GM12873 (cell line): Measurements from ENCODE around the gene TMC3.

Source experiments
- TF ChIP-seq, protein P1 (sequence below): IDR thresholded peaks from 2 replicates; pipeline ENCODE4 v1.5.1; 2012; ENCODE audit warnings: low read depth, mild to moderate bottlenecking, moderate library complexity, low read length, control low read depth; ENCODE audit not compliant: insufficient read depth; ENCODE audit errors: missing control alignments

TMC3 gene

DNA sequence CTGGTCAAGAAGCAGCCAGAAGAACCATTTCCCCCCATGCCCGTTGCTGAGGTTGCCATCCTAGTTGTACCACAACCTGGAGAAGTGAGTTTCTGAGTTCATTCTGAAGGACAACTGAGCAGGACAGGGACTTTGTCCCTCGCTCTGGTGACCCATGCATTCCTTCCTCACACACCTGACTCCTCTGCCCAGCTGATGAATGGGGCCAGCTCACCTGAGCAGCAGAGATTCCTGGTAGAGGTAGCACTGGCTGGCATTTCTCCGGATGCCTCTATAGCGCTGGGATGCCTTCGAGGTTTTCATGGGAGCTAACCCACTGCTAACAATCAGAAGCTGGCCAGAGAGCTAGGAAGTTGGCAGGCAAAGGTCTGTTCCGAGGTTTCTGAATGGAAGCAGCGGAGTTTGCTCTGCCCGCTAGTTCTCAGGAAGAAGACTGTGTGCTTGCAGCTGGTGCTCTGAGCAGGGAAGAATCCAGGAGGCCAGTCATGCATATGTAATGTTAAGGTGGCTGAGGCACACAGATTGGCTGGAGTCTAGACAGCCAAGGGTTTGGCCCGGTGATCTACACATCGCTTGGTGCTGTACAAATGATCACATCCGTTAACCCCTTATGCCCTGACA lies at the start of gene TMC3:
Gene TMC3 (minus strand): TSS at position 439 of the 621 bp plus-strand sequence. CDS start 136 bp downstream, at position 303.
- TF ChIP-seq, protein P1, sequence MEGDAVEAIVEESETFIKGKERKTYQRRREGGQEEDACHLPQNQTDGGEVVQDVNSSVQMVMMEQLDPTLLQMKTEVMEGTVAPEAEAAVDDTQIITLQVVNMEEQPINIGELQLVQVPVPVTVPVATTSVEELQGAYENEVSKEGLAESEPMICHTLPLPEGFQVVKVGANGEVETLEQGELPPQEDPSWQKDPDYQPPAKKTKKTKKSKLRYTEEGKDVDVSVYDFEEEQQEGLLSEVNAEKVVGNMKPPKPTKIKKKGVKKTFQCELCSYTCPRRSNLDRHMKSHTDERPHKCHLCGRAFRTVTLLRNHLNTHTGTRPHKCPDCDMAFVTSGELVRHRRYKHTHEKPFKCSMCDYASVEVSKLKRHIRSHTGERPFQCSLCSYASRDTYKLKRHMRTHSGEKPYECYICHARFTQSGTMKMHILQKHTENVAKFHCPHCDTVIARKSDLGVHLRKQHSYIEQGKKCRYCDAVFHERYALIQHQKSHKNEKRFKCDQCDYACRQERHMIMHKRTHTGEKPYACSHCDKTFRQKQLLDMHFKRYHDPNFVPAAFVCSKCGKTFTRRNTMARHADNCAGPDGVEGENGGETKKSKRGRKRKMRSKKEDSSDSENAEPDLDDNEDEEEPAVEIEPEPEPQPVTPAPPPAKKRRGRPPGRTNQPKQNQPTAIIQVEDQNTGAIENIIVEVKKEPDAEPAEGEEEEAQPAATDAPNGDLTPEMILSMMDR = no peak

DNA sequence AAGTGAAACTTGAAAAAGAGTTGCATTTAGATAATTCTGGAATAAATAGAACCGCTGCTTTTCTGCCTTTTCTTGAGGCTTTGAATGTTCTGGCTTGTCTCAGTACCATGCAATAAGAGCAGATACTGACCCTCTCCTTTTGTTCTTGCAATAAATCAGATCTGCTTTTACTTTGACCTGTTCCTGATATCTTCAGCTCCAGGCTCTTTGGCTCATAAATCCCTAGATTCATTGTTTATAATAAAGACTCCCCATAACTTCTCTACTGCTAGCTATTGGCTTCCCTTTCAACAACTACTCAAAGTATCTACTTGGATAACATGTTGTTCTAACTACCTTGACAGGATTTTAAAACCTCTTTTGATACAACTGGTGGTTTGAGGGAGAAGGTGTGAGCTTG lies 47.4 kb upstream of the TMC3 start:
- TF ChIP-seq, protein P1 = no peak

DNA sequence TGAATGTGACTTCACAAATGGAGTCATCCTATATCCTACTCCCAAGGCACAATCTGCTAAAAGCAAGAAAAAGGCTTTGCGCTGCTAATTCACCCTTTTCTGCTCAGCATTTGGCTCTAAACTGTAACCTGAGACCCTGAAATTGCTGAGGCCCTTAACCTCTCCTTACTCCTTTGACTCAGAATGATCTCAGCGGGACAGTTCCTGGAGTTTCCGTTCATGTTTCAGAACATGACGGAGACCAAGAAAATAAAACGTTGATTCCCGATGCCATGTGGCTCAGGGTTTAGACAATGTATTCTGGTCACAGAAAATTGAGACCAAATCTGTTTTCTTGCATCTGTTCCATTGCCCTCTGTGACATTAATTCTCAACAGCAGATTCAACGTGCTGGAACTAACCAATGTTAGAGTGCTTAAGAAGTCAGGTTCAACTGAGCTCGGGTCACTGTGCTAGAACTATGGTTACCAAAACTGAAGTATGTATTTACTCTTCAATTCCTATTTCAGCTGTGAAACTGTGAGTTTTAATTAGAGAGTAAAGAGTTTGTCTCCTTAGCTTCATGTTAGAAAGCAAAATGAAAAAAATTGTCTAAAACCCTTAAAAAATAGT lies 45.4 kb upstream of the TMC3 start:
- TF ChIP-seq, protein P1 = no peak

DNA sequence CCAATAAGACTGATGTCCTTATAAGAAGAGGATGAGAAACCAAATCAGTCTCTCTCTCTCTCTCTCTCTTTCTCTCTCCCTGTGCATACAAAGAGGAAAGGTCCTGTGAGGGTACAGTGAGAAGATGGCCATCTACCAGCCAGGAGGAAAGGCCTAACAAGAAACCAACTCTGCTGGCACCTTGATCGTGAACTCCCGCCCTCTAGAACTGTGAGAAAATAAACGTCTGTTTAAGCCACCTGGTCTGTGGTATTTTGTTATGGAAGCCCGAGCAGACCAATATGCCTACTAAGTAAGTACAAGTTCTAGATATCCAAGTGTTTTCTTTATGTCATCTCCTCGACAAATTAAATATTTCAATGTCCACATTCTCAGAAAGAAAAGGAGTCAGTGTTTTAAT lies 44.9 kb upstream of the TMC3 start:
- TF ChIP-seq, protein P1 = no peak

DNA sequence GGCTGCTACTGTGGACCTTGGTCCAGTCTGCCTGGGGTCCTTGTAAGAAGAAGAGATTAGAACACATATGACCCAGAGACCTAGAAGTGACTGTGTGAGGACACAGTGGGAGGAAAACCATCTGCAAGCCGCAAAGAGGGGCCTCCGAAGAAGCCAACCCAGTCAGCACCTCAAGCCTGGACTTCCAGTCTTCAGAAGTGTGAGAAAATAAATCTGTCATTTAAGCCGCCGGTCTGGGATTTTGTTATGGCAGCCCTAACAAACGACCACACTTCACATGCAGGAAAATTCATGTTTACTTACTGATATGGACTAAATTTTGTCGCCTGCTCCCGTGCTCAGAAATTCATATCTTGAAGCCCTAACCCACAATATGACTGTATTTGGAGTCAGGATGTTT lies 44.4 kb upstream of the TMC3 start:
- TF ChIP-seq, protein P1 = no peak

DNA sequence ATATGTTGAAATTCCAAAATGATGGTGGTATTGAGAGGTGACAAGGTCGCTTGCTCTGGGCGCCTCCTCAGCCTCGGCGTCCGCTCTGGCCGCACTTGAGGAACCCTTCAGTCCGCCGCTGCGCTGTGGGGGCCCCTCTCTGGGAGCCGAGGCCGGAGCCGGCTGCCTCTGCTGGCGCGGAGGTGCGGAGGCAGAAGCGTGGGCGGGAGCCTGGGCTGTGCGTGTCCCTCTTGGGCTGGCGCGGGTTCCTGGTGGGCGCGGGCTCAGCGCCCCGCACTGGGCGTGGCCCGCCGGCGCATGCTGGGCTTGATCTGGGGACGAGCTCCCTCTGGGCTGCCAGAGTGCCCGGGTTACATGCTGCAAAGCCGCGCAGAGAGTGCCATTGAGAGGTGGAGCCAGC lies 39.8 kb upstream of the TMC3 start:
- TF ChIP-seq, protein P1 = no peak

DNA sequence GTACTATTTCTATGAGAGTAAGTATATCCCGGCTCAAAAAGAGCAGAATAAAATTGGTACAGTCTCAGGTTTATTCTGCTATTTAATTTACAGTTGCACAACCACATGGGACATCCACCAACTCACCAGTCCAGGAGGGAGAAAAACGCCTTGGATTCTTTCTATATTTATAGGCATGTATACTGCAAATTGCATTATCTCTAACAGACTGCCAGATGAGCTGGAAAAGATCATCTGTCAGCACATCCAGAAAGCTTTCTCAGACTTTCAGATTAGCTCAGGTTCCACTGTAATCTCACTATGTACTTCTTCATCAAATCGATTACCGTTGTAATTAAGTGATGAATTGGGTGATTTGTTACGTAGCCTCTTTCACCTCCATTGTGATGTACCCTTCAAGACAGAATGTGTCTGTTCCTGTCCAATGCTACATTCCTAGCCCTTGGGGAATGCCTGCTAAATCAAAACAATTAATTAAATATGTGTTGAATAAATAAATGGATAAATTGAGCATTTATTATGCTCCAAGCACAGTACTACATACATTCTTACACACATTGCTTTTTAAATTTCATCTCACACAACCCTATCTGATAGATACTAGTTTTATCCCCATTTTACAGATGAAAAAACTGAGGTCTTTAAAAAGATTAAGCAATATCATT lies 38.1 kb upstream of the TMC3 start:
- TF ChIP-seq, protein P1 = no peak
